Stimulated activated CD4-positive, alpha-beta T cell treated with anti-CD3 and anti-CD28 coated beads, TNF-alpha, amount 100 ng/mL, for 4 hours (primary cell): ENCODE results near the gene ASIC4.

ENCODE experiments used
- DNase-seq, 3 experiments: peaks; one replicate each; pipeline ENCODE4 v3.0.0-alpha.2; 2020; ENCODE audit warnings: low read depth in 3 of 3

The ASIC4 gene, protein sequence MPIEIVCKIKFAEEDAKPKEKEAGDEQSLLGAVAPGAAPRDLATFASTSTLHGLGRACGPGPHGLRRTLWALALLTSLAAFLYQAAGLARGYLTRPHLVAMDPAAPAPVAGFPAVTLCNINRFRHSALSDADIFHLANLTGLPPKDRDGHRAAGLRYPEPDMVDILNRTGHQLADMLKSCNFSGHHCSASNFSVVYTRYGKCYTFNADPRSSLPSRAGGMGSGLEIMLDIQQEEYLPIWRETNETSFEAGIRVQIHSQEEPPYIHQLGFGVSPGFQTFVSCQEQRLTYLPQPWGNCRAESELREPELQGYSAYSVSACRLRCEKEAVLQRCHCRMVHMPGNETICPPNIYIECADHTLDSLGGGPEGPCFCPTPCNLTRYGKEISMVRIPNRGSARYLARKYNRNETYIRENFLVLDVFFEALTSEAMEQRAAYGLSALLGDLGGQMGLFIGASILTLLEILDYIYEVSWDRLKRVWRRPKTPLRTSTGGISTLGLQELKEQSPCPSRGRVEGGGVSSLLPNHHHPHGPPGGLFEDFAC

DNA sequence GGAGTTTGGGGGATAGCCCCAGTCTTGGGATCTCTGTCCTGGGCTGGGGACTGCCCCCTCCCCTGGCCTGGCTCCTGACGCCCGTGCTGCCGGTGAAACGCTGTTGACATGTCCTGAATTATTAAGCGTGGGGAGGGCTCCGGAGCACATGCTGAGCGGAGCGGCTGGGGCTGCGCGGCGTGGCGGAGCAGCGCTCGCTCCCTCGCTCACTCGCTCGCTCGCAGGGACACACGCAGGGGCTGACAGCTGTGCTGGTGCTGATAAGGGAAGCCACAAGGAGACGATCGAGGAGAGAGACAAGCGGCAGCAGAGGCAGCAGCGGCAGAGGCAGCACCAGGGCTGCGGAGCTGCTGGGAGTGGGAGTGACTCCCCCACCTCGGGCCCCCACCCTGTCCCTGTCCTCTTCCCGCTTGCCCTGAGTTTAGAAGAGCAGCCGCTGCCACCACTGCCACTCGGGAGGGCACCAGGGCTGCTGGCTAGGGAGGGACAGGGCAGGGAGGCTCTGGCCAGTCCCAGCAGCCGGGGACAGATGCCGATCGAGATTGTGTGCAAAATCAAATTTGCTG lies at the start of gene ASIC4:
TSS of gene ASIC4 (plus strand) at position 287 of the 566 bp plus-strand sequence. CDS start at position 530, 243 bp downstream.
- DNase-seq: no peak

DNA sequence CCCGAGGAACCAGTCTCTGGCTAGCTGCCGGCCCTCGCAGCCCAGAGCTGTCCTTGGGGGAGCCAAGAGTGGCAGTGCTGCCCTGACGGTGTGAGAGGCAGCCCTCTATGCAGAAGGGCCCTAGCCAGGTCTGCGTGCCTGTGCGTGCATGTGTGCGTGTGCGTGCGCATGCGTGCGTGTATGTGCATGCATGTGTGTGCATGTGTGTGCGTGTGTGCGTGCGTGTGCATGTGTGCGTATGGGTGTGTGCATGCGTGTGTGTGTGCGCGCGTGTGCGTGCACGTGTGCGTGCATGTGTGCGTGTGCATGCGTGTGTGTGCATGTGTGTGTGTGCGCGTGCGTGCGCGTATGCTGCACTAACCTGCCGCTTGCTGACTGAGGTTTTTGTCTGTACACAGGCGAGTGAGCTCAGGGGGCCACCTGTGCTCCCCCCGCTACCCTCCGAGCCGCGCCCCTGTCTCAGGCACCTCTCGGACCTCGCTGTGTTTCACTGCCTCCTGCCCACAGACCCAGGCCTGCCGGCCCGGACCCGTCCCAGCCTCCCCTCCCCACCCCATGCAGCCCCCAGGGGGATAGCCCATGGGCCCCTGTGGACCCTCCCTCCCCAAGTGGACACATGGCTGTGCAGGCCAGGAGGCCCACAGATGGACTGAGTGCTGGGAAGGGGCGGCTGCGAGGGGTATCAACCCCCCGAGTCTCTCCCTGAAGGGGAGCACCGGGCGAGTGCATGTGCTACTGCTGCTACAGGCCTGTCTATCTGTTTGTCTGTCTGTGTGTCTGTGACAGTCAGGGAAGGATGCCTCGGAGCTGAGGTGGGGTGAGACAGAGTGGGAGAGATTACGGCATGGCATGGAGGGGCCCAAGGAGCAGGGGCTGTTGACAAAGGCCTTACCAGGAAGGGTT lies 48.4 kb upstream of the ASIC4 start:
- no peak for DNase-seq

DNA sequence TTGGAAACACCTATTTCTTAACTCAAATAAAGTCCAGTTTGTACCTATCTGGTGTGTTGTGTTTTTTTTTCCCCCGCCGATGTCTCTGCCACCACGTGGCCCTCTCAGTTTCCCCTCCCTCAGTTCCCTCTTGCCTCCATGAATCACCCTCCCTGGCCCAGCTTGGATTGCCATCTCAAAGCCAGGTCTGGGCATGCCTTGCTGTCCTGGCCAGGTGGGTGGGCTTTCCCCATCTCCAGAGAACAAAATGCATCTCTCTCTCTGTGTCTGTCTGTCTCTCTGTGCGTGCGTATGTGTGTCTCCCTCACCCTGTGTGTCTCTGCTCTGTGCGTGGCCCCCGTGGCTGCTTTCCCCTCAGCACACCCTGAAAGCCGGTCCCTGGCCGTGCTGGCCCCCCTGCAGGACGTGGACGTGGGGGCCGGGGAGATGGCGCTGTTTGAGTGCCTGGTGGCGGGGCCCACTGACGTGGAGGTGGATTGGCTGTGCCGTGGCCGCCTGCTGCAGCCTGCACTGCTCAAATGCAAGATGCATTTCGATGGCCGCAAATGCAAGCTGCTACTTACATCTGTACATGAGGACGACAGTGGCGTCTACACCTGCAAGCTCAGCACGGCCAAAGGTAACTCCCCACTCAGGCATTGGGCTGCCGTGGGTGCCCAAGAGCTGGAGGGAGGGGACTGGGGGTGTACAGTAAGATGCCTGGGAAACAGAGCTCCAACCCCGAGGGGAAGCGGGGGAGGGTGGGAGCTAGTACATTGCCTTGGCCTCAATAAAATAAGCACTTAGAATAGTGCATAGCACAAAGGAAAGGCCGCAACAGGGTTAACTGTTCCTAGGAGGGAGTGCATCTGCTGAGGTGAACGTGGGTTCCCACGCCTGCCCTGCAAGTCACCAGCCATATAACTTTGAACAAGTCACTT lies 47.2 kb upstream of the ASIC4 start:
- no peak for DNase-seq

DNA sequence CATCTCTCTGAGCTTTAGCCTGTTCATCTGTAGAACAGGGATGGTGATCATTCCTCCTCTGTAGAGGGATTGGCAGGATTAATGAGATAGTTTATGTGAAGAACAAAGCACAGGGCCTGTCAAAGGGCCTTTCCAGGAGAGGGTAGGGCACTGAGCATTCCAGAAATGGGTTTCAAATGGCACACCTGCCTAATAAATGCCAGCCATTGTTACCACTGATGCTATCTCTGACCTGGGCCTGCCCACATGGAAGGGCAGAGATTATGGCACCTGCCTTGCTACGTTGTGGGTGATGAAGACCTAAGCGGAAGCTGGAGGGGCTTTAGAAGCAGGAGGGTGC lies 46.6 kb upstream of the ASIC4 start:
- no peak for DNase-seq

DNA sequence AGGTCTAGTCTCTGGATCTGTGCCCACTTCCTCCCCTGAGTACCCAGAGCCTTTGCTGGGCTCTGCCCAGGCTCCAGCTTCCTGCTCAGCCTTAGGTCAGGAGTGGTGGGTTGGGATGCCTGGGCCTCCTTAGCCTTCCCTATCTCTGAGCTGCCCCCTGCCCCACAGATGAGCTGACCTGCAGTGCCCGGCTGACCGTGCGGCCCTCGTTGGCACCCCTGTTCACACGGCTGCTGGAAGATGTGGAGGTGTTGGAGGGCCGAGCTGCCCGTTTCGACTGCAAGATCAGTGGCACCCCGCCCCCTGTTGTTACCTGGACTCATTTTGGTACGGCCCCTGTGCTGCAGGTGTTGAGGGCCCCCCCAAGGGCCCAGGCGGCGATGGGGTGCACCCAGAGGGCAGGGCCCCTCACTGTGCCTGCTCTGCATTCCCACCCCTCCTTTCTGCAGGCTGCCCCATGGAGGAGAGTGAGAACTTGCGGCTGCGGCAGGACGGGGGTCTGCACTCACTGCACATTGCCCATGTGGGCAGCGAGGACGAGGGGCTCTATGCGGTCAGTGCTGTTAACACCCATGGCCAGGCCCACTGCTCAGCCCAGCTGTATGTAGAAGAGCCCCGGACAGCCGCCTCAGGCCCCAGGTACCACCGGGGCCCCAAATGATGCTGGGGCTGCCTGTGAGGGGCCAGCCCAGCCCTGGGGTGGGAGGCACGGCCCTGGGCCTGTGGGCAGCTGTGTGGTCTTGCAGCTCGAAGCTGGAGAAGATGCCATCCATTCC lies 45.7 kb upstream of the ASIC4 start:
- no peak for DNase-seq

DNA sequence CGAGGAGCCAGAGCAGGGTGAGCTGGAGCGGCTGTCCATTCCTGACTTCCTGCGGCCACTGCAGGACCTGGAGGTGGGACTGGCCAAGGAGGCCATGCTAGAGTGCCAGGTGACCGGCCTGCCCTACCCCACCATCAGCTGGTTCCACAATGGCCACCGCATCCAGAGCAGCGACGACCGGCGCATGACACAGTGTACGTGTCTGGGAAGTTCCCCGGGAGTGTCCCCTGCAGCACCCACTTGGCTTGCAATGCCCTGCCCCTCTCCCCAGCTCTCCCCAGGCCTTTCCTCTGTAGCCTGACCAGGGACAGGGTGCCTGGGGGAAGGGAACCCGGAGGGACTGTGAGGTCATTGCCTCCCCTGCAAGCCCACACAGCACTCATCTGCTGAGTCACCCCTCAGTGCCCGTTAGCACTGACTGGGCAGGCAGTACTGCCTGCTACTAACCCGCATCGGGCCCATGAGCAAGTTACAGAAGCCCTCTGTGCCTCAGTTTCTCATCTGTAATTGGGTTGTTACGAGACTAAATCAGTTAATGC lies 45.0 kb upstream of the ASIC4 start:
- DNase-seq: no peak

DNA sequence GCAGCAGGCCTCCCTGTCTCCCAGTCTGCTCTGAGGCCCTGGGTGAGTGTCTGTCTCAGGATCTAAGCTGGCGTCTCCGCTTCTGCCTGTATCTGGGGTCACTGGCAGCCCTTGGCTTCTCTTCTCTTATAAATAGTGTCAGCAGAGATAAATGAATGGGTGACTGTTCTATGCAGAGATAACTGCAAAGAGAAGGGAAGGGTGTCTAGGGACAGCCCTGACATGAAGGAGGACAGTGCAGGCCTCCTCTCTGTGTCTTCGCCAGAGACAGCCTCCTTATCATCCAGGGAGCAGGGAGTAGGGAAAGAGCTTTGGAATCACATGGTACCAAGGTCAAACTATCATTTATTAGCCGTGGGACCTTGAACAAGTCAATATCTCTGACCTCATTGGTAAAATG lies 43.9 kb upstream of the ASIC4 start:
- DNase-seq: no peak

DNA sequence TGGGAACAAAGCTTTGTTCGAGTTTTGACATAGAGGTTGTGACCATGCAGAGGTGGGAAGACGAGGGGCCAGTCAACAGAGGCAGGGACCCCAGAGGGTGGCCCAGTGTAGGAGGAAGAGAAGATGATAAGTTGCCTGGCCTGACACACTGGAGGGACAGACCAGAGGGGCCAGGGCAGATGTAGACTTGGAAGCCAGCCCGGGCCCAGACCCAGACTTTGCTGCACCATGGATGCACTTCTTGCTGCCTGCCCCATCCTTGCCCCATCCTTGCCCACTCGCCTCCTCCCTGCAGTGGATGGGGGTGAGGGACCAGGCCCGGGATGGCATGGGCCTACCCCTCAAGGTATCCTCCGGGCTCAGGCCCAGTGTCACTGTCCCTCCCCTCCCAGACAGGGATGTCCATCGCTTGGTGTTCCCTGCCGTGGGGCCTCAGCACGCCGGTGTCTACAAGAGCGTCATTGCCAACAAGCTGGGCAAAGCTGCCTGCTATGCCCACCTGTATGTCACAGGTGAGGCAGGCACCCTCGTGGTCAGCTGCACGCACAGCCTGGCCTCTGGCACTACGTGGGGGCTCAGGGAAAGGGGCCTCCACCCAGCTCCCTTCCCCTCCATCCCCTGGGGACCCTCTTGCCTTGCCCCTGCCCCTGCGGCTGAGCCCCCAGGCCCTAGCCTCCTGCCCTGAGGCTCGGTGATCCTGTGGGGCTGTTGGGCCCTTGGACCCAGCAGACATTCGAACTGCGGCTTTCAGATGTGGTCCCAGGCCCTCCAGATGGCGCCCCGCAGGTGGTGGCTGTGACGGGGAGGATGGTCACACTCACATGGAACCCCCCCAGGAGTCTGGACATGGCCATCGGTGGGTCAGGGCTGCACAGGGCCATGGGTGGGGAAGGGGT lies 42.6 kb upstream of the ASIC4 start:
- DNase-seq: no peak

DNA sequence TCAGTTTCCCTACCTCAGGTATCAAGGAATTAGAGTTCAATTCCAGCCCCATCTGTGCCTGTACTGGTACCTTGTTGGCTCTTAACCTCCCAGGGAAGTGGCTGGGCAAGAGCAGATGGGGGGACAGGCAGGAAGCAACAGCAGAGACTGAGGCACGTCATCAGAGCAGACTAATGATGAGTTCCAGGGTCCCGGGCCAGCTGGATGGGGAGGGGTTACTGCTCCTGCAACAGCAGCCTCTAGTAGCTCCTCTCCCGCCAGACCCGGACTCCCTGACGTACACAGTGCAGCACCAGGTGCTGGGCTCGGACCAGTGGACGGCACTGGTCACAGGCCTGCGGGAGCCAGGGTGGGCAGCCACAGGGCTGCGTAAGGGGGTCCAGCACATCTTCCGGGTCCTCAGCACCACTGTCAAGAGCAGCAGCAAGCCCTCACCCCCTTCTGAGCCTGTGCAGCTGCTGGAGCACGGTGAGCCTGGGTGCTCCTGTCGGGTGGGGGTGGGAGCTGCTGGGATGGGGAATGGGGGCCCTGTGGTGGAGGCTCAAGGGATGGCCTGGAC lies 41.6 kb upstream of the ASIC4 start:
- no peak for DNase-seq

DNA sequence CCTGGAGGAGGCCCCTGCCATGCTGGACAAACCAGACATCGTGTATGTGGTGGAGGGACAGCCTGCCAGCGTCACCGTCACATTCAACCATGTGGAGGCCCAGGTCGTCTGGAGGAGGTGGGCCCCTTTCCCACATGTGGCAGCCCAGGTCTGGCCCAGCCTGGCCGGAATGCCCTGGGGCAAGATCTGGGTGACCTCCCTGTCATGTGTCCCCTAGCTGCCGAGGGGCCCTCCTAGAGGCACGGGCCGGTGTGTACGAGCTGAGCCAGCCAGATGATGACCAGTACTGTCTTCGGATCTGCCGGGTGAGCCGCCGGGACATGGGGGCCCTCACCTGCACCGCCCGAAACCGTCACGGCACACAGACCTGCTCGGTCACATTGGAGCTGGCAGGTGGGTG lies 40.8 kb upstream of the ASIC4 start:
- DNase-seq: no peak

DNA sequence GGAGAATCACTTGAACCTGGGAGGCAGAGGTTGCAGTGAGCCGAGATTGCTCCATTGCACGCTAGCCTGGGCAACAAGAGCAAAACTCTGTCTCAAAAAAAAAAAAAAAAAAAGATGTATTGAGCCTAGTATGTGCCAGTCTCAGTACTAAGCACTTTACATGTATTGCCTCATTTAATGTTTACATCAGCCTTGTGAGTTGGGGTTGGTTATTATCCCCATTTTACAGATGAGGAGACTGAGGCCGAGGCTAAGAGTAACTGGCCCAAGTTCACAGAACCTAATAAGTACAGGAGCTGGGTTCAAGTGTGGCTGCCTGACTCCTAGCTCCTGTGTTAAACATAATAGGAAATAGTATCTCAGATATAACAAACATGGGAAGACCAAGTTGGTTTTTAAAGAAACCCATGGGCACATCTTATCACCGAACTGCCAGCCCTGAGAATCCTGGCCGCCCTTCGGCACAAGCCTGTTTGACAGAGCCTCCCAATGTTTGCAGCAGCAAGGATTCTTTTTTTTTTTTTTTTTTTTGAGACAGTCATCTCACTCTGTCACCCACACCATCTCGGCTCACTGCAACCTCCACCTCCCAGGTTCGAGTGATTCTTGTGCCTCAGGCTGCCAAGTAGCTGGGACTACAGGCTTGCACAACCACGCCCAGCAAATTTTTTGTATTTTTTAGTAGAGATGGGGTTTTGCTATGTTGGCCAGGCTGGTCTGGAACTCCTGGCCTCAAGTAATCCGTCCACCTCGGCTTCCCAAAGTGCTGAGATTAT lies 39.8 kb upstream of the ASIC4 start:
- DNase-seq: no peak

DNA sequence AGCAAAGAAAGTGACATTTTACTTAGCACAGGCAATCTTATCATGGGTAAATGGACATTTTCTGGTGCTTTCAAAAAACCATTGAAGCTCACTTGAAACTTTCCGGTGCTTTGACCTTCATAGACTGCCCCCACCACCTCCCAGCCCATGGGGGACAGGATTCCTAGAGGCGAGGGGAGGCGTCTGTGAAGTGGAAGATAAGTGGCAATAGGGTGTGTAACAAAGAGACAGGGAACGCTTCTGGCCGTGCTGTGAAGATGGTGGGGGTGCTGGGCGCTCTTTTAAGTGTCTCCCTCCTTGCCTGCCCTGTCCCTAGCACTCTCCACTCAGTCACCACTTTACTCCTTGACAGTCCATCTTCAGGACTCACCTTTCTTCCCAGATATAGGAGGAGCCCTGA lies 39.0 kb upstream of the ASIC4 start:
- DNase-seq: no peak

DNA sequence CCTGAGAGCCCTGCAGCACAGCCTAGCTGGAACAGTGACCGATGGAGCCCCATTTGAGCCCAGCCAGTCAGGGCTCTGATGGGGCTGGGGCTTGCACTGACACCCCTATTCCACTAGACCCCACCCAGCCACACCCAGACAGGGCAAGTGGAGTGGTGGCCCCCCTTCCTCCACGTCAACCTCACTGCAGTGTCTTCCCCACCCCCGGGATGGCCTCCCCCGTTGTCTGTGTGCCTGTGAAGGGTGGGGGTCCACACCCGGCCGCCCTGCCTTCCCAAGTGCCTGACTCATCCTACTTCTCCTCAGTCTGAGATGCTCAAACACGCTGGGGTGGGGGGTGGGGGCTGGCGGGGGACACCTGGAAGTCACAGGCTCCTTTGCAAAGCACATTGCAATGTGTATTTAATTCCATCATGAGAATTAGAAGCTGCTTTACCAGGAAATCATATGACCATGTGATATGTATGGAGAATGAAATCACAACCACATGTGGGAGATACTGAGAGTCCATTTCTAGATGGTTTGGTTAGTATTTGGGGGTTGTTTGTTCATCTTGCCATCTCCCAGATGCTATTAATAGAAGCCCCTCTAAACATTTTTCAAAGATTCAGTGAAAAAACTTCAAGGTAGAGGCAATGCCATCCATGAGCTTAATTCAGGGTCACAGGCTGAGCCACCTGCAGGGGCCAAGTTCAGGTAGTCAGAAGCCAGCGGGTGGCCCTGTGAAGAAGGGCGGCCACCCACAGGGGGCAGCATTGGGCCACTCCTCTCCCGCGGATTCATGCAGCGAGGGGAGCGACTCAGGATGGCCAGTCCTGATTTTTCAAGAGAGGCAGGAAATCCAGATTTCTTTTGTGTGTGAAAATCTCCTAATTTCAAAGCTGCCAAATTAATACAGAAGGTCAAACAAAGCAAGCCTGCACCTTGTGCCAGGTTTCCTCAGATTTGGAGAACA lies 38.3 kb upstream of the ASIC4 start:
- peak in 2 of 3 experiments; percentile 33 to 40 for DNase-seq

DNA sequence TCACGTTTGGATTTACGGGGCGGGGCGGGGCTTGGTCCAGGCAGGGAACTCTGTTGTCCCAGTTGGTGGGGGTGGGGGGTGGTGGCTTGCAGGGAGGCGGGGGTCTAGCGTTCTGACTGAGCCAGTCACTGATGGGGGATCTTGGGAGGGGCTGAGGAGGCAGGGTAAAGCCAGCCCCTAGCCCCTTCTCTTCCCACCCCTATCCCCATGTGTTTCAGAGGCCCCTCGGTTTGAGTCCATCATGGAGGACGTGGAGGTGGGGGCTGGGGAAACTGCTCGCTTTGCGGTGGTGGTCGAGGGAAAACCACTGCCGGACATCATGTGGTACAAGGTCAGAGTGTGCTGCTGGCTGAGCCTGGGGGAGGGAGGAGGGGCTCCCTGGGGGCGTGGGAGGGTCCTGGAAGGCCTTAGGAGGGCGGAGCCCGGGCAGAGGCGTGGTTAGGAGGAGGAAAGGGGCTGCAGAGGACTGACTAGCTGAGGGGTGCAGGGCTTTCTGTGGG lies 37.6 kb upstream of the ASIC4 start:
- no peak for DNase-seq

DNA sequence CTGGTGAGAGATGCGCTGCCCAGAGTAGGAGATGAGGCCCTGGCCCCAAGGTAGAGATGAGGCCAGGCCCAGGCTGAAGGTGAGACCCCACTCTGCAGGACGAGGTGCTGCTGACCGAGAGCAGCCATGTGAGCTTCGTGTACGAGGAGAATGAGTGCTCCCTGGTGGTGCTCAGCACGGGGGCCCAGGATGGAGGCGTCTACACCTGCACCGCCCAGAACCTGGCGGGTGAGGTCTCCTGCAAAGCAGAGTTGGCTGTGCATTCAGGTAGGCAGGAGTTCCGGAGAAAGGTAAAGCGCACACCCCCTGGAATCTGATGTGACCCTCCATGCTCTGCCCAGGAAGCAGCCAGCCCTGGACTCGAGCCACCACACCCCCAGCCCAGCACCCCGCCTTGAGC lies 37.1 kb upstream of the ASIC4 start:
- no peak for DNase-seq

DNA sequence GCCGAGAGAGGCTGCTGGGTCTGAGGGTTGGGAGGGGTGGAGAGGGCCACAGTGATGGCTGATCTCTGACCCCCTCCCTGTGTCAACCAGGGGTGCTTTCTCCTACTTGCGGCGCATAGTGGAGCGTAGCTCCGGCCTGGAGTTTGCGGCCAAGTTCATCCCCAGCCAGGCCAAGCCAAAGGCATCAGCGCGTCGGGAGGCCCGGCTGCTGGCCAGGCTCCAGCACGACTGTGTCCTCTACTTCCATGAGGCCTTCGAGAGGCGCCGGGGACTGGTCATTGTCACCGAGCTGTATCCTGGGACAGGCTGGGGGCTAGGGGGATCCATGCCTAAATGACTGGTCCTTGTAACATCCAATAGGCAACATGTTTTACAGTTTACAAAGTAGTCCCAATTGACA lies 36.5 kb upstream of the ASIC4 start:
- DNase-seq: no peak

DNA sequence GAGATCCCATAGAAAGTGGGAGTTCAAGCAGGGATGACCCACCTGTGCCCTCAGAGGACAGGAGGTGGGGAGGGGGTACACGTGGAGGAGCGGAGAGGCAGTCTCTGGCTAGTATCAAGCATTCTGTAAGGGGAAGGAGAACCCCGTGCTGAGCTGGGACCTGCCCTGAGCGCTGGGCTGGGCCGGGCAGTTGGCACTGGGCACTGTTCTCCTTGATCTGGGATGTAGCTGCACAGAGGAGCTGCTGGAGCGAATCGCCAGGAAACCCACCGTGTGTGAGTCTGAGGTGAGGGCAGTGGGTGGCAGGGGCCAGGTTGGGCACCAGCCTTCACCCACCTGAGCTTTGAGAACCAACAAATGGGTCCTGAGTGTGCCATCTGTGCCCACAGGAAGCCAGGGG lies 35.4 kb upstream of the ASIC4 start:
- DNase-seq: no peak
